HepG2 (cell line): ENCODE results near the gene CREB3. TPM values are rescaled to one million over a fixed set of nuclear protein-coding genes. Genes with fewer than 3 reads are reported as not detected.

Experiments used
- MED8 ChIP-seq: sonication (generic); formaldehyde crosslinking; IDR thresholded peaks from 2 replicates; pipeline ENCODE4 v1.8.1; 2023; ENCODE audit warnings: mild to moderate bottlenecking, missing genetic modification reagents; ENCODE audit not compliant: insufficient replicate concordance
- MTF2 ChIP-seq: sonication (generic); formaldehyde crosslinking; IDR thresholded peaks from 2 replicates; pipeline ENCODE4 v1.5.0; 2020; ENCODE audit warnings: missing genetic modification reagents, borderline replicate concordance
- TOPORS ChIP-seq: sonication (generic); formaldehyde crosslinking; IDR thresholded peaks from 2 replicates; pipeline ENCODE4 v1.8.0; 2023; ENCODE audit warnings: mild to moderate bottlenecking, missing genetic modification reagents
- ZNF44 ChIP-seq: sonication (generic); formaldehyde crosslinking; IDR thresholded peaks from 2 replicates; pipeline ENCODE4 v1.5.1; 2020; ENCODE audit warnings: mild to moderate bottlenecking, missing genetic modification reagents
- ZNF839 ChIP-seq: sonication (generic); formaldehyde crosslinking; IDR thresholded peaks from 2 replicates; pipeline ENCODE4 v1.4.0; 2020; ENCODE audit warnings: missing genetic modification reagents, mild to moderate bottlenecking, borderline replicate concordance
- polyA plus RNA-seq, 8 experiments: library from polyadenylated mRNA; depleted of rRNA in 3 of 8; stranded (reverse) in 7 of 8; unstranded in 1 of 8; fragments of >200 nt; fragmentation: Illumina TruSeq in 4 of 8; extraction: Trizol in 4 of 8; gene quantifications; 2 replicates each; pipeline versions ENCODE4 v1.2.1 to v1.2.3, GENCODE V29; 2011 to 2016; ENCODE audit warnings: low read depth in 4 of 8, missing spikeins in 1 of 8, mixed read lengths in 1 of 8; ENCODE audit not compliant: insufficient read depth in 1 of 8
- total RNA-seq, 5 experiments: library from RNA; depleted of rRNA; stranded (reverse); fragments of >200 nt; fragmentation: Illumina TruSeq; extraction: Trizol; gene quantifications; 2 replicates each; pipeline ENCODE4 v1.2.3, GENCODE V29; 2016; ENCODE audit warnings: low read depth in 1 of 5
- TF ChIP-seq, protein P1 (sequence below): IDR thresholded peaks from 2 replicates; pipeline ENCODE4 v1.6.1; 2016; ENCODE audit warnings: low read depth, missing genetic modification reagents, missing compliant biosample characterization
- TF ChIP-seq, protein P2 (sequence below): sonication (generic); formaldehyde crosslinking; IDR thresholded peaks from 2 replicates; pipeline ENCODE4 v1.4.0; 2020; ENCODE audit warnings: mild to moderate bottlenecking, missing genetic modification reagents
- TF ChIP-seq, protein P3 (sequence below): sonication (generic); formaldehyde crosslinking; conservative IDR thresholded peaks from 2 replicates; pipeline ENCODE4 v1.4.0; 2020; ENCODE audit warnings: mild to moderate bottlenecking, missing genetic modification reagents, moderate library complexity

CREB3 gene
- total and polyA plus RNA-seq, 2 of the 13 experiments (the other 11 are each of a cell fraction or from before 2014, with no cell fraction given): 11.1 to 34.2 TPM

DNA sequence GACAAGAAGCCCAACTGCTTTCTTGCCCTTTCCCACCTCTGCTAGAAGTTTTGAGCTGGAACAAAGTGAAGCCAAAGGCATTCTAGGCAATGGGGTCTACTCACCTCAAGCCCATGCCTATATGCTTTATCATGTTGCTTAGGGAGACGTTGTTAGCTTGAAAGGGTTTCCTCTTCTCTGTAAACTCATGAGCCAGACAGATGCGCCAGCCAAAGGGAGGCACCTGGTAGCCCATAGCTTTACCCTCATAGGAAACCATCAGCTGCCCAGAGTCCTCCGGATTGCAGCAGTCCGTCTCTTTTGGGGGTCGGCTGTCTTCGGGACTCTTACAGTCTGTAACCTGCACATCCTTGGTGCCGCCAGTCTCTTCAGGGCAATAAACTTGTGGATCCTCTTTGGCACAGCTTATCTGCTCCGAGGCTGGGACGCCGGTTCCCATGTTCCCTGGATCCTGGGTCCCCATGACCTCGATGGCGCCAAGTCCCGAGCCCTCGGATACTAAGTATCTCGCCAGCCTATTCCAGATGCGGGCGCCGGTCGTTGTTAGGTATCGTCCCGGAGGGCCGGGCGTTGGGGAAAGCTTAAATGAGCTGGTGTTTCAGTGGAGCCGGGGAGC lies 15.9 kb downstream of the CREB3 start (continued):
- TF ChIP-seq, protein P1, sequence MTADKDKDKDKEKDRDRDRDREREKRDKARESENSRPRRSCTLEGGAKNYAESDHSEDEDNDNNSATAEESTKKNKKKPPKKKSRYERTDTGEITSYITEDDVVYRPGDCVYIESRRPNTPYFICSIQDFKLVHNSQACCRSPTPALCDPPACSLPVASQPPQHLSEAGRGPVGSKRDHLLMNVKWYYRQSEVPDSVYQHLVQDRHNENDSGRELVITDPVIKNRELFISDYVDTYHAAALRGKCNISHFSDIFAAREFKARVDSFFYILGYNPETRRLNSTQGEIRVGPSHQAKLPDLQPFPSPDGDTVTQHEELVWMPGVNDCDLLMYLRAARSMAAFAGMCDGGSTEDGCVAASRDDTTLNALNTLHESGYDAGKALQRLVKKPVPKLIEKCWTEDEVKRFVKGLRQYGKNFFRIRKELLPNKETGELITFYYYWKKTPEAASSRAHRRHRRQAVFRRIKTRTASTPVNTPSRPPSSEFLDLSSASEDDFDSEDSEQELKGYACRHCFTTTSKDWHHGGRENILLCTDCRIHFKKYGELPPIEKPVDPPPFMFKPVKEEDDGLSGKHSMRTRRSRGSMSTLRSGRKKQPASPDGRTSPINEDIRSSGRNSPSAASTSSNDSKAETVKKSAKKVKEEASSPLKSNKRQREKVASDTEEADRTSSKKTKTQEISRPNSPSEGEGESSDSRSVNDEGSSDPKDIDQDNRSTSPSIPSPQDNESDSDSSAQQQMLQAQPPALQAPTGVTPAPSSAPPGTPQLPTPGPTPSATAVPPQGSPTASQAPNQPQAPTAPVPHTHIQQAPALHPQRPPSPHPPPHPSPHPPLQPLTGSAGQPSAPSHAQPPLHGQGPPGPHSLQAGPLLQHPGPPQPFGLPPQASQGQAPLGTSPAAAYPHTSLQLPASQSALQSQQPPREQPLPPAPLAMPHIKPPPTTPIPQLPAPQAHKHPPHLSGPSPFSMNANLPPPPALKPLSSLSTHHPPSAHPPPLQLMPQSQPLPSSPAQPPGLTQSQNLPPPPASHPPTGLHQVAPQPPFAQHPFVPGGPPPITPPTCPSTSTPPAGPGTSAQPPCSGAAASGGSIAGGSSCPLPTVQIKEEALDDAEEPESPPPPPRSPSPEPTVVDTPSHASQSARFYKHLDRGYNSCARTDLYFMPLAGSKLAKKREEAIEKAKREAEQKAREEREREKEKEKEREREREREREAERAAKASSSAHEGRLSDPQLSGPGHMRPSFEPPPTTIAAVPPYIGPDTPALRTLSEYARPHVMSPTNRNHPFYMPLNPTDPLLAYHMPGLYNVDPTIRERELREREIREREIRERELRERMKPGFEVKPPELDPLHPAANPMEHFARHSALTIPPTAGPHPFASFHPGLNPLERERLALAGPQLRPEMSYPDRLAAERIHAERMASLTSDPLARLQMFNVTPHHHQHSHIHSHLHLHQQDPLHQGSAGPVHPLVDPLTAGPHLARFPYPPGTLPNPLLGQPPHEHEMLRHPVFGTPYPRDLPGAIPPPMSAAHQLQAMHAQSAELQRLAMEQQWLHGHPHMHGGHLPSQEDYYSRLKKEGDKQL (CRISPR knock-in tag): no peak
- TF ChIP-seq, protein P2, sequence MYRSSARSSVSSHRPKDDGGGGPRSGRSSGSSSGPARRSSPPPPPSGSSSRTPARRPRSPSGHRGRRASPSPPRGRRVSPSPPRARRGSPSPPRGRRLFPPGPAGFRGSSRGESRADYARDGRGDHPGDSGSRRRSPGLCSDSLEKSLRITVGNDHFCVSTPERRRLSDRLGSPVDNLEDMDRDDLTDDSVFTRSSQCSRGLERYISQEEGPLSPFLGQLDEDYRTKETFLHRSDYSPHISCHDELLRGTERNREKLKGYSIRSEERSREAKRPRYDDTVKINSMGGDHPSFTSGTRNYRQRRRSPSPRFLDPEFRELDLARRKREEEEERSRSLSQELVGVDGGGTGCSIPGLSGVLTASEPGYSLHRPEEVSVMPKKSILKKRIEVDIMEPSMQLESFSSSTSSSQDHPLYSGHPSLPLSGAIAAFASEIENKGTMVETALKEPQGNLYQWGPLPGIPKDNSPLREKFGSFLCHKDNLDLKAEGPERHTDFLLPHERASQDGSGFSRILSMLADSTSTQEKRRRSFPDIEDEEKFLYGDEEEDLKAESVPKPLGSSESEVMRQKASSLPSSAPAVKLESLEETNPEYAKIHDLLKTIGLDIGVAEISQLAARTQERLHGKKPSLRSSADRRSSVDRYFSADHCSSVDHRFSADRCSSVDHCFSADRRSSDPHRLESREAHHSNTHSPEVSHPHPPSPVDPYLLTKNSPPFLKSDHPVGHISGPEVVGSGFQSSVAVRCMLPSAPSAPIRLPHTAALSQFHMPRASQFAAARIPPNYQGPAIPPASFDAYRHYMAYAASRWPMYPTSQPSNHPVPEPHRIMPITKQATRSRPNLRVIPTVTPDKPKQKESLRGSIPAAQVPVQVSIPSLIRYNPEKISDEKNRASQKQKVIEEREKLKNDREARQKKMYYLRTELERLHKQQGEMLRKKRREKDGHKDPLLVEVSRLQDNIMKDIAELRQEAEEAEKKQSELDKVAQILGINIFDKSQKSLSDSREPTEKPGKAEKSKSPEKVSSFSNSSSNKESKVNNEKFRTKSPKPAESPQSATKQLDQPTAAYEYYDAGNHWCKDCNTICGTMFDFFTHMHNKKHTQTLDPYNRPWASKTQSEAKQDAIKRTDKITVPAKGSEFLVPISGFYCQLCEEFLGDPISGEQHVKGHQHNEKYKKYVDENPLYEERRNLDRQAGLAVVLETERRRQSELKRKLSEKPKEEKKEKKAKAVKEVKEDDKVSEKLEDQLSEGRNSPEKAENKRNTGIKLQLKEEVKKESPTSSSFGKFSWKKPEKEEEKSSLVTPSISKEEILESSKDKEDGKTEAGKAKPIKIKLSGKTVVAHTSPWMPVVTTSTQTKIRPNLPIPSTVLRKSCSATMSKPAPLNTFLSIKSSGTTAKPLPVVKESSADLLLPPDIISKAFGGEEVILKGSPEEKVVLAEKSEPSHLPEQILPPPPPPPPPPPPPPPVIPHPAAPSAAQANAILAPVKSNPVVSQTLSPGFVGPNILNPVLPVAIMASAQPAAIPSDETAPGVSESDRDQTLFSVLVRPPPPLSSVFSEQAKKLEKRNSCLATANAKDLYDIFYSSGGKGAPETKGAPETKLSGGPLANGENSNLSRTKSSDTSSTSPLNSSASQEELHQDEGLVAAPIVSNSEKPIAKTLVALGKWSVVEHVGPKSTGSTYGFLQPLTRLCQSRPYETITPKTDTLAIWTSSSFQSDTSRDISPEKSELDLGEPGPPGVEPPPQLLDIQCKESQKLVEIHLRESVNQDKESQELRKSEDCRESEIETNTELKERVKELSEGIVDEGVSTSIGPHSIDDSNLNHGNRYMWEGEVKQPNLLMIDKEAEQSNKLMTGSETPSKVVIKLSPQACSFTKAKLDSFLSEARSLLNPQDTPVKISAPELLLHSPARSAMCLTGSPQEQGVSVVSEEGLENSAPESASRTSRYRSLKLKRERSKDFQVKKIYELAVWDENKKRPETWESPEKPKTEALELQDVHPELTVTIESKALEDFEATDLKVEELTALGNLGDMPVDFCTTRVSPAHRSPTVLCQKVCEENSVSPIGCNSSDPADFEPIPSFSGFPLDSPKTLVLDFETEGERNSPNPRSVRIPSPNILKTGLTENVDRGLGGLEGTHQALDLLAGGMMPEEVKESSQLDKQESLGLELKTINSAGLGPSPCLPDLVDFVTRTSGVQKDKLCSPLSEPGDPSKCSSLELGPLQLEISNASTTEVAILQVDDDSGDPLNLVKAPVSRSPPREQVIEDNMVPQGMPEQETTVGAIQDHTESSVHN (CRISPR knock-in tag): no peak
- TF ChIP-seq, protein P3, sequence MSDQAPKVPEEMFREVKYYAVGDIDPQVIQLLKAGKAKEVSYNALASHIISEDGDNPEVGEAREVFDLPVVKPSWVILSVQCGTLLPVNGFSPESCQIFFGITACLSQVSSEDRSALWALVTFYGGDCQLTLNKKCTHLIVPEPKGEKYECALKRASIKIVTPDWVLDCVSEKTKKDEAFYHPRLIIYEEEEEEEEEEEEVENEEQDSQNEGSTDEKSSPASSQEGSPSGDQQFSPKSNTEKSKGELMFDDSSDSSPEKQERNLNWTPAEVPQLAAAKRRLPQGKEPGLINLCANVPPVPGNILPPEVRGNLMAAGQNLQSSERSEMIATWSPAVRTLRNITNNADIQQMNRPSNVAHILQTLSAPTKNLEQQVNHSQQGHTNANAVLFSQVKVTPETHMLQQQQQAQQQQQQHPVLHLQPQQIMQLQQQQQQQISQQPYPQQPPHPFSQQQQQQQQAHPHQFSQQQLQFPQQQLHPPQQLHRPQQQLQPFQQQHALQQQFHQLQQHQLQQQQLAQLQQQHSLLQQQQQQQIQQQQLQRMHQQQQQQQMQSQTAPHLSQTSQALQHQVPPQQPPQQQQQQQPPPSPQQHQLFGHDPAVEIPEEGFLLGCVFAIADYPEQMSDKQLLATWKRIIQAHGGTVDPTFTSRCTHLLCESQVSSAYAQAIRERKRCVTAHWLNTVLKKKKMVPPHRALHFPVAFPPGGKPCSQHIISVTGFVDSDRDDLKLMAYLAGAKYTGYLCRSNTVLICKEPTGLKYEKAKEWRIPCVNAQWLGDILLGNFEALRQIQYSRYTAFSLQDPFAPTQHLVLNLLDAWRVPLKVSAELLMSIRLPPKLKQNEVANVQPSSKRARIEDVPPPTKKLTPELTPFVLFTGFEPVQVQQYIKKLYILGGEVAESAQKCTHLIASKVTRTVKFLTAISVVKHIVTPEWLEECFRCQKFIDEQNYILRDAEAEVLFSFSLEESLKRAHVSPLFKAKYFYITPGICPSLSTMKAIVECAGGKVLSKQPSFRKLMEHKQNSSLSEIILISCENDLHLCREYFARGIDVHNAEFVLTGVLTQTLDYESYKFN (CRISPR knock-in tag): 0 out of 2 replicates have a peak, but pooled peaks have one; percentile 10
- TF ChIP-seq MTF2 (CRISPR knock-in tag) (no peak), TOPORS (CRISPR knock-in tag) (no peak), ZNF44 (no peak), ZNF839 (0 out of 2 replicates have a peak, but pooled peaks have one; percentile 36), MED8 (no peak)
